CD14-positive monocyte (primary cell): ENCODE measurements around the gene ATP13A3. TPM values are rescaled to one million over a fixed set of nuclear protein-coding genes. Genes with fewer than 3 reads are reported as not detected.

ENCODE experiments used
- DNase-seq, 3 donors: peaks; one replicate each; pipeline ENCODE4 v3.0.0-alpha.2; 2011 to 2022
- H2AFZ ChIP-seq: 2 replicates; pipeline ENCODE4 v1.6.0; 2012; ENCODE audit warnings: mild to moderate bottlenecking, low read depth, low read length, inconsistent platforms; ENCODE audit not compliant: insufficient read depth, poor library complexity, severe bottlenecking
- H3K27ac ChIP-seq, 2 donors: 1 replicate in 1 of 2; 2 replicates in 1 of 2; pipeline ENCODE4 v1.5.1; 2012 to 2013; ENCODE audit warnings: low read length in 2 of 2, control low read depth in 1 of 2, inconsistent platforms in 1 of 2, low read depth in 1 of 2, mild to moderate bottlenecking in 1 of 2
- H3K27me3 ChIP-seq, 2 donors: one replicate each; pipeline versions ENCODE4 v1.6.0 to v1.6.1; 2011 to 2013; ENCODE audit warnings: low read length in 2 of 2; ENCODE audit not compliant: control insufficient read depth in 2 of 2, insufficient read depth in 2 of 2
- H3K36me3 ChIP-seq, 2 donors: replicated peaks in 1 of 2; 1 replicate in 1 of 2; 2 replicates in 1 of 2; pipeline versions ENCODE4 v1.5.1 to v1.6.1; 2012 to 2013; ENCODE audit warnings: low read length in 2 of 2, control low read depth in 1 of 2, inconsistent platforms in 1 of 2, mild to moderate bottlenecking in 1 of 2; ENCODE audit not compliant: insufficient read depth in 2 of 2, control insufficient read depth in 1 of 2
- H3K4me1 ChIP-seq, 2 donors: 1 replicate in 1 of 2; 2 replicates in 1 of 2; pipeline versions ENCODE4 v1.5.1 to v1.6.1; 2012 to 2013; ENCODE audit warnings: low read length in 2 of 2, control low read depth in 1 of 2, inconsistent platforms in 1 of 2, mild to moderate bottlenecking in 1 of 2, moderate library complexity in 1 of 2; ENCODE audit not compliant: insufficient read depth in 2 of 2, control insufficient read depth in 1 of 2
- H3K4me2 ChIP-seq: replicated peaks from 2 replicates; pipeline ENCODE3; 2012; ENCODE audit warnings: low read length, moderate library complexity, mild to moderate bottlenecking; ENCODE audit not compliant: poor library complexity, severe bottlenecking; ENCODE audit errors: extremely low read depth
- H3K4me3 ChIP-seq, 3 experiments: fragments of 200-600 bp in 1 of 3; sonication (generic) in 1 of 3; replicated peaks in 1 of 3; 1 replicate in 2 of 3; 2 replicates in 1 of 3; pipeline ENCODE4 v1.5.1; 2011 to 2013; ENCODE audit warnings: low read length in 3 of 3, mild to moderate bottlenecking in 3 of 3, control low read depth in 2 of 3, low read depth in 2 of 3, inconsistent platforms in 1 of 3, moderate library complexity in 1 of 3
- H3K79me2 ChIP-seq: 2 replicates; pipeline ENCODE4 v1.6.0; 2012; ENCODE audit warnings: mild to moderate bottlenecking, control low read depth, inconsistent platforms, low read length, moderate library complexity; ENCODE audit not compliant: insufficient read depth
- H3K9ac ChIP-seq: 2 replicates; pipeline ENCODE4 v1.6.0; 2017; ENCODE audit warnings: low read length, mild to moderate bottlenecking; ENCODE audit not compliant: insufficient read depth, poor library complexity, severe bottlenecking
- H3K9me3 ChIP-seq, 2 donors: replicated peaks in 1 of 2; 1 replicate in 1 of 2; 2 replicates in 1 of 2; pipeline versions ENCODE4 v1.5.1 to v1.6.1; 2012 to 2013; ENCODE audit warnings: low read length in 2 of 2, control low read depth in 1 of 2; ENCODE audit not compliant: control insufficient read depth in 1 of 2, insufficient read depth in 1 of 2
- H4K20me1 ChIP-seq: 2 replicates; pipeline ENCODE4 v1.6.0; 2012; ENCODE audit warnings: mild to moderate bottlenecking, low read length, control low read depth, moderate library complexity; ENCODE audit not compliant: insufficient read depth
- H3K27ac Mint-ChIP-seq, 7 donors: one replicate each; pipeline ENCODE4 v1.8.0; 2020; ENCODE audit warnings: mild to moderate bottlenecking in 7 of 7, mixed read lengths in 7 of 7, moderate library complexity in 6 of 7, inconsistent platforms in 2 of 7
- H3K27me3 Mint-ChIP-seq, 3 donors: one replicate each; pipeline ENCODE4 v1.8.0; 2021 to 2022; ENCODE audit warnings: low read depth in 3 of 3, mild to moderate bottlenecking in 3 of 3, mixed read lengths in 3 of 3, moderate library complexity in 3 of 3, inconsistent platforms in 1 of 3
- H3K36me3 Mint-ChIP-seq, 2 donors: one replicate each; pipeline ENCODE4 v1.8.0; 2020; ENCODE audit warnings: mixed read lengths in 2 of 2, inconsistent platforms in 1 of 2, mild to moderate bottlenecking in 1 of 2
- H3K4me1 Mint-ChIP-seq: one replicate; pipeline ENCODE4 v1.8.0; 2020; ENCODE audit warnings: mild to moderate bottlenecking, mixed read lengths
- H3K4me3 Mint-ChIP-seq, 2 donors: one replicate each; pipeline ENCODE4 v1.8.0; 2020; ENCODE audit warnings: mild to moderate bottlenecking in 2 of 2, mixed read lengths in 2 of 2, moderate library complexity in 1 of 2
- H3K9me3 Mint-ChIP-seq, 7 donors: one replicate each; pipeline ENCODE4 v1.8.0; 2020 to 2022; ENCODE audit warnings: mixed read lengths in 7 of 7, mild to moderate bottlenecking in 6 of 7, moderate library complexity in 6 of 7, inconsistent platforms in 2 of 7
- WGBS: methylation state at CpG from one replicate; pipeline ENCODE4 v1.1.5; 2013; ENCODE audit warnings: missing lambda C conversion rate; ENCODE audit not compliant: insufficient coverage; 5-methylcytosine and 5-hydroxymethylcytosine counted together
- intact Hi-C, 2 donors: fragments of 100-400 bp; cut with micrococcal nuclease; formaldehyde crosslinking; loops; one replicate each; pipeline versions ENCODE4 v1.15.0 to v1.15.1; 2023
- polyA plus RNA-seq, 3 donors: library from polyadenylated mRNA; depleted of rRNA in 1 of 3; unstranded in 2 of 3; stranded (reverse) in 1 of 3; fragments of 300-500 nt in 2 of 3; fragments of >200 nt in 1 of 3; fragmentation: Illumina TruSeq in 2 of 3; gene quantifications; 1 replicate in 2 of 3; 2 replicates in 1 of 3; pipeline ENCODE4 v1.2.3, GENCODE V29; 2012 to 2021
- TF ChIP-seq, protein P1 (sequence below): fragments of 200-600 bp; IDR thresholded peaks from one replicate; pipeline ENCODE4 v1.8.0; 2022; ENCODE audit warnings: antibody characterized with exemption, mild to moderate bottlenecking

The ATP13A3 gene
- polyA plus RNA-seq, 3 donors = 4.7 to 19.5 (median 5.2) TPM

DNA sequence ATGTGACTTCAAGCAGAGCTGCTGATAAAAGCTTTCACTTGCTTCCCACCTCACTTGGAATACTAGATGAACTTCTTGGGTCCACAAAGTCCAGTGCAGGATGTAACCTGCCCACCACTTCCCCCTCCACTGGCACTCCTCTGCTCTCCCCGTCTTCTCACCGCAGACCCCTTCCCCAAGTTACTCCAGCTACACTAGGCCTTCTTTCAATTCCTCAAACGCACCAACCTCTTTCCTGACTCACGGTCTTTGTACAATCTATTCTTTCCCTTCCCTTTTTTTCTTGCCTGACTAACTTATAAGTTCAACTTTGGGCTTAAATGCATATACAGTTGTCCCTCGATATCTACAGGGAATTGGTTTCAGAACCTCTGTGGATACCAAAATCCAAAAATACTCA lies 5.2 kb upstream of the ATP13A3 start:
- H3K27me3 ChIP-seq = no peaks in the 10 kb centered on the region
- Mint-ChIP-seq H3K4me1 (peaks cover 83% of the 10 kb centered on the region), H3K4me3 (peak overlapping the region; percentile 1 to 75), H3K27me3 (peaks cover 0 to 11% (median 1%) of the 10 kb centered on the region in 3 donors), H3K27ac (peak overlapping the region; percentile 79 to 95 (median 86)), H3K36me3 (peaks cover 0 to 2% of the 10 kb centered on the region in 2 donors), H3K9me3 (peaks cover 0 to 2% (median 0%) of the 10 kb centered on the region in 7 donors)
- 0% methylated on average over 4 of the region's 5 CpGs for WGBS
- H3K4me1 ChIP-seq = peaks cover 87 to 91% of the 10 kb centered on the region in 2 donors
- DNase-seq = peak; percentile 82 to 92 (median 89)
- H3K4me2 ChIP-seq = peak overlapping the region; percentile 40
- H4K20me1 ChIP-seq = no peaks in the 10 kb centered on the region
- peak overlapping the region in 1 of 3 experiments; percentile 32 for H3K4me3 ChIP-seq
- intact Hi-C loops = loop anchor here in 1 of 2 donors (2.0 kb wide), 1 partner anchor 17 kb away; no protein-coding TSS in a partner anchor
- H2AFZ ChIP-seq = no peak overlapping the region
- peak overlapping the region; percentile 41 to 64 for H3K27ac ChIP-seq
- no peak overlapping the region for H3K9ac ChIP-seq
- TF ChIP-seq, protein P1, sequence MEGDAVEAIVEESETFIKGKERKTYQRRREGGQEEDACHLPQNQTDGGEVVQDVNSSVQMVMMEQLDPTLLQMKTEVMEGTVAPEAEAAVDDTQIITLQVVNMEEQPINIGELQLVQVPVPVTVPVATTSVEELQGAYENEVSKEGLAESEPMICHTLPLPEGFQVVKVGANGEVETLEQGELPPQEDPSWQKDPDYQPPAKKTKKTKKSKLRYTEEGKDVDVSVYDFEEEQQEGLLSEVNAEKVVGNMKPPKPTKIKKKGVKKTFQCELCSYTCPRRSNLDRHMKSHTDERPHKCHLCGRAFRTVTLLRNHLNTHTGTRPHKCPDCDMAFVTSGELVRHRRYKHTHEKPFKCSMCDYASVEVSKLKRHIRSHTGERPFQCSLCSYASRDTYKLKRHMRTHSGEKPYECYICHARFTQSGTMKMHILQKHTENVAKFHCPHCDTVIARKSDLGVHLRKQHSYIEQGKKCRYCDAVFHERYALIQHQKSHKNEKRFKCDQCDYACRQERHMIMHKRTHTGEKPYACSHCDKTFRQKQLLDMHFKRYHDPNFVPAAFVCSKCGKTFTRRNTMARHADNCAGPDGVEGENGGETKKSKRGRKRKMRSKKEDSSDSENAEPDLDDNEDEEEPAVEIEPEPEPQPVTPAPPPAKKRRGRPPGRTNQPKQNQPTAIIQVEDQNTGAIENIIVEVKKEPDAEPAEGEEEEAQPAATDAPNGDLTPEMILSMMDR = no peak
- H3K36me3 ChIP-seq = no peaks in the 10 kb centered on the region
- no peaks in the 10 kb centered on the region for H3K79me2 ChIP-seq
- H3K9me3 ChIP-seq = no peaks in the 10 kb centered on the region

DNA sequence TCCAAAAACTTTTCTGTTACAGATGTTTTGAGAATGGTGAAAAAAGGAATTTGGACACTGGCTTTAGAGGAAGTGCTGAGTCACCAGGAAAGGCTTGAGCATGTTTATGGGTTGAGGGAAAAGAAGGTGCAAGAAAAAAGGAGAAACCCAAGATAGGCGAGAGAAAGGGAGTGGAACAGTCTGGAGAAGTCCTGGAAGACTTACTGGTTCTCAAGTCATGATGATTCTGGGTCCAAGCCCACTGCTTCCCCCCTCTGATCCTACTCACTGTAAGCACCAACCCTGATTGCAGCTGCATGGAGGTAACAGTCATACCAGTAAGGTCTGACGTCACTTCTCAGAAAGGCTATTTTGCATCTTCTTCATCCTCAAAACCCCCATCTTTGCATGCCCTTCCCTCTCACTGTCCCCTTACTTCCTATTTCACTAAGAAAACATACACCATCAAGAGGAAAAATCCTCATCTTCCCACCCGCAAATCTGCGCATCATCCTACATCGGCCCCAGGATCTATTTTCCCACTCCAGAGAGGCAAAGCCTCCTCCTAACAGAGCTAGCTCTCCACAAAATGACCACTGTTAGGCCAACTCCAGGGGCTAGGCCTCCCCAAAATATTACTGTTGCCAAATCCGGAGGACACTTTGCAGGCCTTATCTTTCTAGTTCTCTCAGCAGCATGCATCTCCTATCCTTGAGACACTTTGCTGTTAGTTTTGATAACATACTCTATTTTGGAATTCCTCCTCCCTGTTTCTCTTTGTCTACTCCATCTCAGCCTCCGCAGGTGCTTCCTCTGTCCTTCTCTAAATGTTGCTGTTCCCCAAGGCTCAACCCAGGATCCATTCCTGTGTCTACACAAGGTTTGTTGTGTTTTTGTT lies 3.2 kb upstream of the ATP13A3 start:
- H2AFZ ChIP-seq = no peak overlapping the region
- H3K9me3 Mint-ChIP-seq = peaks cover 0 to 2% (median 0%) of the 10 kb centered on the region in 7 donors
- H3K36me3 ChIP-seq = no peaks in the 10 kb centered on the region
- 53% methylated on average over 5 of the region's 7 CpGs for WGBS
- TF ChIP-seq, protein P1 = no peak
- peaks cover 15% of the 10 kb centered on the region for H3K79me2 ChIP-seq
- H3K27me3 ChIP-seq = no peaks in the 10 kb centered on the region
- peaks cover 79% of the 10 kb centered on the region for H3K4me1 Mint-ChIP-seq
- H3K4me2 ChIP-seq = peak overlapping the region; percentile 19
- peaks cover 8% of the 10 kb centered on the region for H4K20me1 ChIP-seq
- no peak overlapping the region for H3K9ac ChIP-seq
- H3K27ac ChIP-seq = peak overlapping the region in 1 of 2 donors; percentile 65
- H3K4me3 ChIP-seq = peak overlapping the region in 1 of 3 experiments; percentile 7
- H3K27ac Mint-ChIP-seq = peak overlapping the region; percentile 77 to 99 (median 80)
- peak; percentile 68 to 92 (median 78) for DNase-seq
- peak overlapping the region; percentile 2 to 64 for H3K4me3 Mint-ChIP-seq
- intact Hi-C loops = loop anchor here (5.0 kb wide), 4 partner anchors 37 to 612 kb away; no protein-coding TSS in a partner anchor
- peaks cover 84 to 90% of the 10 kb centered on the region in 2 donors for H3K4me1 ChIP-seq
- peaks cover 0 to 11% (median 1%) of the 10 kb centered on the region in 3 donors for H3K27me3 Mint-ChIP-seq
- peaks cover 0 to 4% of the 10 kb centered on the region in 2 donors for H3K36me3 Mint-ChIP-seq
- no peaks in the 10 kb centered on the region for H3K9me3 ChIP-seq
